Activated T-helper 9 cell treated with anti-CD3 and anti-CD28 coated beads, Interleukin-2, amount 50 U/mL, for 16 hours (primary cell): ENCODE data around the gene STRA6.

Experiments
- DNase-seq: peaks from one replicate; pipeline ENCODE4 v3.0.0-alpha.2; 2020; ENCODE audit warnings: low read depth

Gene STRA6

GRCh38 chr15:74226761-74227540, 24.4 kb upstream of the STRA6 start:
- no peak for DNase-seq

GRCh38 chr15:74225928-74226327, 23.3 kb upstream of the STRA6 start:
- no peak for DNase-seq

GRCh38 chr15:74222240-74223119, 19.9 kb upstream of the STRA6 start:
- no peak for DNase-seq

GRCh38 chr15:74221399-74222239, 19.0 kb upstream of the STRA6 start:
- no peak for DNase-seq

GRCh38 chr15:74220475-74221248, 18.1 kb upstream of the STRA6 start:
- no peak for DNase-seq

- no peak for DNase-seq
Measured at GRCh38 chr15:74217907-74218885, 15.6 kb upstream of the STRA6 start.

GRCh38 chr15:74216949-74217348, 14.4 kb upstream of the STRA6 start:
- no peak for DNase-seq

GRCh38 chr15:74215958-74216357, 13.4 kb upstream of the STRA6 start:
- no peak for DNase-seq

GRCh38 chr15:74214324-74215021, 11.9 kb upstream of the STRA6 start:
- DNase-seq, result no peak

GRCh38 chr15:74213858-74214284, 11.3 kb upstream of the STRA6 start:
- no peak for DNase-seq

- DNase-seq, result no peak
Measured at GRCh38 chr15:74212494-74212893, 9.9 kb upstream of the STRA6 start.

- DNase-seq, result no peak
Measured at GRCh38 chr15:74211656-74212055, 9.1 kb upstream of the STRA6 start.

- no peak for DNase-seq
Measured at GRCh38 chr15:74210729-74211128, 8.1 kb upstream of the STRA6 start.

GRCh38 chr15:74209997-74210671, 7.5 kb upstream of the STRA6 start:
- no peak for DNase-seq

GRCh38 chr15:74209560-74209958, 7.0 kb upstream of the STRA6 start:
- DNase-seq, result no peak

- DNase-seq, result no peak
Measured at GRCh38 chr15:74208901-74209559, 6.4 kb upstream of the STRA6 start.

- no peak for DNase-seq
Measured at GRCh38 chr15:74208496-74208895, 5.9 kb upstream of the STRA6 start.

GRCh38 chr15:74207652-74208440, 5.3 kb upstream of the STRA6 start:
- DNase-seq, result no peak
